ENCODE data around the gene PSMB7.

Gene PSMB7

GRCh38 chr9:124415102-124415851, at the start of gene PSMB7:
Gene PSMB7 (minus strand): TSS chr9:124415442. CDS start chr9:124415425, 17 bp downstream.
- DNase-seq = peak; percentile 93

- DNase-seq = no peak
These were observed 47.5 kb upstream of the PSMB7 start for GRCh38 chr9:124462739-124463138.

- DNase-seq = no peak
These were observed 43.2 kb upstream of the PSMB7 start for GRCh38 chr9:124458441-124458840.

- no peak for DNase-seq
These were observed 42.7 kb upstream of the PSMB7 start for GRCh38 chr9:124457887-124458431.

- DNase-seq = no peak
These were observed 42.0 kb upstream of the PSMB7 start for GRCh38 chr9:124457079-124457886.

GRCh38 chr9:124456341-124457078, 41.3 kb upstream of the PSMB7 start:
- no peak for DNase-seq

GRCh38 chr9:124455820-124456219, 40.6 kb upstream of the PSMB7 start:
- DNase-seq = no peak

GRCh38 chr9:124454791-124455443, 39.7 kb upstream of the PSMB7 start:
- no peak for DNase-seq

GRCh38 chr9:124454296-124454695, 39.1 kb upstream of the PSMB7 start:
- DNase-seq = no peak

- DNase-seq = no peak
These were observed 38.4 kb upstream of the PSMB7 start for GRCh38 chr9:124453586-124454191.

GRCh38 chr9:124452841-124453585, 37.8 kb upstream of the PSMB7 start:
- no peak for DNase-seq

GRCh38 chr9:124452326-124452725, 37.1 kb upstream of the PSMB7 start:
- no peak for DNase-seq

GRCh38 chr9:124450931-124451661, 35.9 kb upstream of the PSMB7 start:
- no peak for DNase-seq

GRCh38 chr9:124450241-124450924, 35.1 kb upstream of the PSMB7 start, which contains the start of gene ADGRD2:
Gene ADGRD2 (plus strand): TSS chr9:124450451. CDS start chr9:124451667, 1,216 bp downstream.
- no peak for DNase-seq

GRCh38 chr9:124449381-124450151, 34.3 kb upstream of the PSMB7 start:
- no peak for DNase-seq

GRCh38 chr9:124448019-124448418, 32.8 kb upstream of the PSMB7 start:
- no peak for DNase-seq

GRCh38 chr9:124447297-124447661, 32.0 kb upstream of the PSMB7 start:
- DNase-seq = no peak

- DNase-seq = no peak
These were observed 28.9 kb upstream of the PSMB7 start for GRCh38 chr9:124444166-124444565.

GRCh38 chr9:124443625-124444024, 28.4 kb upstream of the PSMB7 start:
- no peak for DNase-seq

All from NCI-H2029 treated with DMSO at 0.1 percent for 48 hours (cell line).